Thoracic aorta (tissue), 2 donors: ENCODE results near the gene FSTL4. TPM values are rescaled to one million over a fixed set of nuclear protein-coding genes. Genes with fewer than 3 reads are reported as not detected.

Experiments used
- ATAC-seq: fragments of 150-250 bp; one replicate; pipeline ENCODE4 v1.8.0; 2017; ENCODE audit warnings: low read depth; ENCODE audit not compliant: insufficient number of reproducible peaks, low FRiP score
- DNase-seq: peaks from one replicate; pipeline ENCODE4 v3.0.0-alpha.2; 2020; ENCODE audit warnings: low spot score
- H3K27ac ChIP-seq, 2 donors: fragments of 200-600 bp; sonication (generic); 1 replicate in 1 of 2; 2 replicates in 1 of 2; pipeline ENCODE4 v1.5.1; 2016; ENCODE audit warnings: mild to moderate bottlenecking in 2 of 2, moderate library complexity in 2 of 2
- H3K27me3 ChIP-seq: fragments of 200-600 bp; sonication (generic); replicated peaks from 2 replicates; pipeline ENCODE4 v1.6.0; 2016; ENCODE audit warnings: mild to moderate bottlenecking; ENCODE audit not compliant: insufficient read depth
- H3K36me3 ChIP-seq: fragments of 200-600 bp; sonication (generic); one replicate; pipeline ENCODE4 v1.5.1; 2016
- H3K4me1 ChIP-seq, 2 donors: fragments of 200-600 bp; sonication (generic); 1 replicate in 1 of 2; 2 replicates in 1 of 2; pipeline versions ENCODE4 v1.5.1 to v1.6.0; 2016; ENCODE audit warnings: low read depth in 2 of 2, mild to moderate bottlenecking in 1 of 2; ENCODE audit not compliant: control insufficient read depth in 1 of 2
- H3K4me3 ChIP-seq: fragments of 200-600 bp; sonication (generic); 2 replicates; pipeline ENCODE4 v1.5.1; 2016; ENCODE audit warnings: mild to moderate bottlenecking
- H3K9me3 ChIP-seq: fragments of 200-600 bp; sonication (generic); 2 replicates; pipeline ENCODE4 v1.5.1; 2016
- CTCF ChIP-seq: fragments of 200-600 bp; sonication (generic); IDR thresholded peaks from one replicate; pipeline ENCODE4 v1.5.1; 2019; ENCODE audit warnings: antibody characterized with exemption
- total RNA-seq, 2 donors: library from RNA; depleted of rRNA; stranded (reverse); fragments of >200 nt; gene quantifications; one replicate each; pipeline versions ENCODE4 v1.1.0 to v1.2.3, GENCODE V29; 2016

Gene FSTL4
- total RNA-seq, 2 donors from 2014 or later: not detected

DNA sequence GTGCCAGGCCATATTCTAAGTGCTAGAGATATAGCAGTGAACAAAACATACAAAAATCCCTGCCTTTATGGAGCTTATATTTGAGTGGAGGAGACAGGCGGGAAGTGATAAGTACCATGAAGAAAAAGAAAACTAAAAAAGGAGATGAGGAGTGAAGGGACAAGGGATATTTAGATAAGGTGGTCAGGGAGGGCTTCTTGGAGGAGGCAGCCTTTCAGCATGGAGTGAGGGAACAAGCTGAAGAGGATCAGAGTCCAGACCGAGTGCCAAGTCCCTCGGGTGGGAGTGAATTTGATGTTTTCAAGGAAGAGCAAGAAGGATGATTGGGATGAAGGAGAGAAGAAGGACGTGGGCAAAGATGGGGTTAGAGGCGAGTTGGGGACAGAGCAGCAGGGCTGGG lies 190.5 kb downstream of the FSTL4 start:
- Histone ChIP-seq H3K27me3 (no peaks in the 10 kb centered on the region), H3K4me1 (no peaks in the 10 kb centered on the region), H3K36me3 (no peaks in the 10 kb centered on the region), H3K9me3 (no peaks in the 10 kb centered on the region), H3K4me3 (no peak overlapping the region), H3K27ac (no peak overlapping the region)
- no peak for TF ChIP-seq CTCF
- ATAC-seq (no peak), DNase-seq (no peak)

GRCh38 chr5:133421394-133421793 lies 190.9 kb downstream of the FSTL4 start:
- ATAC-seq (no peak), DNase-seq (no peak)
- Histone ChIP-seq H3K27ac (no peak overlapping the region), H3K9me3 (no peaks in the 10 kb centered on the region), H3K27me3 (no peaks in the 10 kb centered on the region), H3K4me1 (no peaks in the 10 kb centered on the region), H3K36me3 (no peaks in the 10 kb centered on the region), H3K4me3 (no peak overlapping the region)
- TF ChIP-seq CTCF: no peak

- Histone ChIP-seq H3K36me3 (no peaks in the 10 kb centered on the region), H3K27ac (no peak overlapping the region), H3K4me1 (no peaks in the 10 kb centered on the region), H3K9me3 (no peaks in the 10 kb centered on the region), H3K27me3 (no peaks in the 10 kb centered on the region), H3K4me3 (no peak overlapping the region)
- TF ChIP-seq CTCF: no peak
- no peak for ATAC-seq
- no peak for DNase-seq
These were observed 191.7 kb downstream of the FSTL4 start for GRCh38 chr5:133420440-133421301.

- no peak overlapping the region for H3K27ac ChIP-seq
- ATAC-seq (no peak), DNase-seq (no peak)
- H3K4me1 ChIP-seq: no peaks in the 10 kb centered on the region
- no peaks in the 10 kb centered on the region for H3K27me3 ChIP-seq
- no peak for TF ChIP-seq CTCF
- no peaks in the 10 kb centered on the region for H3K9me3 ChIP-seq
- no peak overlapping the region for H3K4me3 ChIP-seq
- no peaks in the 10 kb centered on the region for H3K36me3 ChIP-seq
These were observed 196.4 kb downstream of the FSTL4 start for GRCh38 chr5:133415906-133416305.

DNA sequence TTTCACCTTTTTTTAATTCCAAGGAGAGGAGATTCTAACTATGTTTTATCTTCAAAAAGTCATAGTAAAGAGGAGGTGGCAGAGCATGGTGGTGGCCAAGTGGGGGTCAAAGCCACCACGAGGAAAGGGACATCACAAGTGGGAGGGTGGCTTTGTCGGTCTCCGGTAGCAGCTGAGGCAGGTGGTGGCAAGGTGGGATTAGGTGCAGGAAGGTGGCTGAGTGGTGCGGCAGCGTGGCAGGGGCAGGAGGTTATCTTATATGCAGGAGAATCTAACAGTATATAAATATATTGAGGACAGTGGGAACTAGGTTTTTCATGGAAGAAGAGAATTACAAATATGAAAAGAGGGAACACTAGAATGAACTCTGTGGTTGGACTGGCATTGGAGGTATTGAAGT lies 196.8 kb downstream of the FSTL4 start:
- no peak for DNase-seq
- Histone ChIP-seq H3K27me3 (no peaks in the 10 kb centered on the region), H3K27ac (no peak overlapping the region), H3K4me3 (no peak overlapping the region), H3K4me1 (no peaks in the 10 kb centered on the region), H3K9me3 (no peaks in the 10 kb centered on the region), H3K36me3 (no peaks in the 10 kb centered on the region)
- no peak for TF ChIP-seq CTCF
- no peak for ATAC-seq
